NCI-H2107 treated with DMSO at 0.1 percent for 48 hours (cell line): Measurements from ENCODE around the gene TMEM128.
"Not testable (repeated sequence)": the region's sequence is repeated elsewhere in the genome, so short reads cannot be mapped to it uniquely, and the experiment has no call there.

Experiments
- DNase-seq: peaks from one replicate; lab custom pipeline; 2025; ENCODE audit not compliant: unreplicated experiment; lab: John Stamatoyannopoulos, UW

TMEM128 gene

DNA sequence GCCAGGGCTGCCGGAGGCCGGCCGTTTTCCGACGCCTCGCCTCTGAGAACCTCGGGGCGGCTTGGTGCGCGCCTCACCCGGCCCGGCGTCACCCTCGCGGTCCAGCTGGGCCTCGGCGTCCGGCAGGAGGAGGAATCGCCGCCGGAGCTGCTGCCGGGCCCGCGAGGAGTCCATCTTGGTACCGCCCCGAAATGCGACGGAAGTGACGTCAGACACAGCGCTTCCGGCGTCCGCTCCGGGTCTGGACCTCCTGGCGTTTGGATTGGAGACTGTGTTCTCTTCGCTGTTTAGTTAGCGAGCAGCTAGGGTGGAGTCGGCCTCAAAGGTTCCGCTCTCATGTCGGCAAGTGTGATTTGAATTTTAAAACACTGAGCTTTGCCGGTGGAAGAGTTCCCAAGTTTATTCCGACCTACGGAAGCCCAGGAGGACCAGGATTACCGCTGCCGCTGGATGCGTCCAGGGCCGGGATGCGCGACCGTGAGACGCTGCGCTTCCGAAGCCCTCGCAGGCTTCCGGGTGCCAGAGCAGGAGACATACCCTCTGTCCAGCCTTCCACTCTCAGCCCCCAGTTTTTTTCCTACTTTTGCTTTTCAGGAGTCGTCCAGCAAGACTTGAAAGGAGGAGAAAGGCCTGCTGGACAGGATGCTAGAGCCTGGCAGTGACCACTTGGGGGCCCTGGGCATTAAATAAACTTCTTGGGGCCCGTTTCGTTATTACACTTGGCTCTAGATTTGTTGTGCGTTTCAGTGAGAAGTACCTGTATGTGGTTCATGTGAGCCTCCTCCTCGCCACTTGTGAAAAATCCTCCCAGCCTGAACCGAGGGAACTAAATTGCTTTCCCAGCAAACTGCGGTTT, at the start of gene TMEM128:
TMEM128 (minus strand) TSS at position 195 of the 856 bp plus-strand sequence; CDS start at position 174, 21 bp downstream.
- DNase-seq = peak; percentile 56

GRCh38 chr4:4296283-4296846, 48.3 kb upstream of the TMEM128 start:
- DNase-seq = no peak

GRCh38 chr4:4293279-4293678, 45.3 kb upstream of the TMEM128 start:
- no peak for DNase-seq

DNA sequence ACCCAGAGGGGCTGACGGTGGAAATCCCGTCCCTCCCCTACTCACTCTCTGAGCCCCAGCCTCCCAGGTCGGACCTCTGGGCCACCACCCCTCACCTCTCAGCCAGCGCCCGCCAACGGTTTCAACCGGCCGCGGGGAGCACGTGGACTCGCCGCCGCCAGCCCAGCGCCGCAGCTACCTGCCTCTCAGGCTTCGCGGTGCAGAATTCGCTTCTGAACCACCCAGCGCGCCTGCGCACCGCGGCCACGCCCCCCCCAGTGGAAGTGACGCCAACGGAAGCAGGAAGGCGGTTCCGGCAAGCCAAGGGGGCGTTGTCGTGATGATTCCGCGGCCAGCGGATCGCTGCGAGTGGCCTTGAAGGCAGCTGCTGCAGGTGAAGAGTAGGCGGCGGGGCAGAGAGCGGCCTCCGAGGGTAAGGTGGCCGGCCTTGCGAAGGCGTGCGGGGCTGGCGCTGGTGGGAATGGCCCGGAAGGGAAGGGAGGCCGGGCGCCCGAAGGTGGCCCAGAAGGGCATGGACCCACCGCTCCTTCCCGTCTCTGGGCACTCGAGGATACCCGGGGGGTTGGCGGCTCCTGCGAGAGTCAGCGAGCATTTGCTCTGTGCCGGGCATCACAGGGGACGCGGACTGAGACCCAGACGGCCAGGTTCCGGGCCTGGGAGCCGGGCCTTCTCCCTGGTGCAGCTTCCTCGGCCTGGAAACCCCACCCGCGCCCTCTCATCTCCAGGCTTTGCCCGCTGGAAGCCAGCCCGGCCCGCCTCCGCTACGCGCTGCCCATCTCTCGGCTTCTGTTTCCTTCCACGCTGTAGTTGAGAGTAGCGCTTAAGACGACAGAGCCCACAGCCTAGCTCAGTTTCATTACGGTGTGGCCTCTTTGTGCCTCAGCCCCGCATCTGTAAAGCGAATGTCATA, 42.2 kb upstream of the TMEM128 start, which contains the start of the genes LYAR and ZBTB49:
LYAR (minus strand) TSS at position 214 of the 910 bp plus-strand sequence. CDS start 6,412 bp downstream, outside the sequence.
ZBTB49 (plus strand) TSS at position 311 of the 910 bp plus-strand sequence. CDS start 9,695 bp downstream, outside the sequence.
- DNase-seq = peak; percentile 51

GRCh38 chr4:4289597-4289940, 41.5 kb upstream of the TMEM128 start:
- DNase-seq = no peak

DNA sequence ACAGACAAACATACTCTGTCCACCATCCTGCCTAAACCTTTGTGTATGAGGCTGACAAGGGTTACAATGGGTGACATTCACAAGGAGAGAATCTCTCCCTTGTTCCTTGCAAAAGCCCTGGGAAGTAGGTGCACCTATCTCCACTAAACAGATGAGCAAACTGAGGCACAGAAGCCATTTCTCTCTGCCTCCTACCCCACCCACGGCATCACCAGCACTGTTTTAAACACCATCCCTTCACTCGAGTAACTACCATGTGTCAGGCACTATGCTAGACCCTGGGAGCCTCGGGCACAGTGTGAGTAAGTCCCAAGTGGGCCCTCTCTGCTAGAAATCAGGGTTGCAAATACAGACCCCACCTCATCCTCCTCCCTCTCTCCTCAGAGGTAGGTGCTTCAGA, 41.0 kb upstream of the TMEM128 start:
- no peak for DNase-seq

GRCh38 chr4:4288098-4288497, 40.1 kb upstream of the TMEM128 start:
- DNase-seq = no peak

DNA sequence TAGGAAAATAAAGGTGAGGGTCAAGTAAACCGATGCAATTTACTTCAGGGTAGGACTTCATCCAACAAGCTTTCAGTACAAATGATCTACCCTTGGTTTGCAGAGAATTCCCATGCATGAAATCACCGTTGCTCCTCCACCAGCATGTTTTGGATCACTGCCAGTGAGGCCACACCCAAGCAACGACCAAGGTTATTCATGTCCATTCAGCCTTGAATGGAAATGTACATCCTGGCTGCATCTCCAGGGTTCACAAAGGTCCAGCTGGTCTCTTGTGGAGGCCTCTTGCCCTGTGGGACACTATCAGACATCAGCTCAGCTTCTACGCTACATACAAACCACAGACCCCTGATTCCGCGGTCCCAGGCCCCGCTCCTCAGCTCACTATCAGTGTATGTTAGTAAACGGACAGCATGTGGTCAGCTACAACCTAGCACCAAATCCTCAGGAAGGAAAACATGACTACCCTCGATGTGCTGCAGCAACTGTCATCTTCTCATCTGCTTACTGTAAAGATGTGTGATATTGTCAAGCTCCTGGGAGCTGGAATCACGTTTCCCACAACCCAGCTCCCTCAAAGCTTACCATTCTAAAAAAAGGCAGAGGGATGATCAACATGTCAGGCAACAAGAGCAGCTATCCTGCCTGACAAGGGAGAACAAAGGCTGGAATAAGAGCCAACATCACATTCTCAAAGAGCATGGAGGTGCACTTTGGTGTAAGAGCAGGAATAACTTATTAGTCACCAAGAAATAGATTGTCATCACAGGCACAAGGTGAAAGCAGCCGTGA, 37.0 kb upstream of the TMEM128 start:
- no peak for DNase-seq

- no peak for DNase-seq
These were observed 33.8 kb upstream of the TMEM128 start for GRCh38 chr4:4281787-4282186.

DNA sequence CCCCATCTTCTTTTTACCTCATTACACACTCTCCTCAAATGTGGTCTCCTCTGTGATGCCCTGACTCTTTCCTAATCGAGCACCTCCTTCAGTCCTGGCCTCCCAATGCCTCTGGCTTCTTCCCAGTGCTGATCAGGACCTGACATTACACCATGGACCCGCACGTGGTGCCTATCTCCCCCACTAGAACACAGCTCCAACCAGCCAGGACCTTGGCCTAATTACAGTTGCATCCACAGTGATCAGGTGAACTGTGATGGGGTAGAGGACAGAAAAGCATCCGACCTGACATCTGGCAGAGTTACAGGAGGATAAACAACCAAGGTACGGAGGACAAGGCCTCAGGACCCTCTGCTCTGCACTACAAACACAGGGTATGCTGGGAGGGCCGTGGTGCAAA, 29.5 kb upstream of the TMEM128 start:
- no peak for DNase-seq

DNA sequence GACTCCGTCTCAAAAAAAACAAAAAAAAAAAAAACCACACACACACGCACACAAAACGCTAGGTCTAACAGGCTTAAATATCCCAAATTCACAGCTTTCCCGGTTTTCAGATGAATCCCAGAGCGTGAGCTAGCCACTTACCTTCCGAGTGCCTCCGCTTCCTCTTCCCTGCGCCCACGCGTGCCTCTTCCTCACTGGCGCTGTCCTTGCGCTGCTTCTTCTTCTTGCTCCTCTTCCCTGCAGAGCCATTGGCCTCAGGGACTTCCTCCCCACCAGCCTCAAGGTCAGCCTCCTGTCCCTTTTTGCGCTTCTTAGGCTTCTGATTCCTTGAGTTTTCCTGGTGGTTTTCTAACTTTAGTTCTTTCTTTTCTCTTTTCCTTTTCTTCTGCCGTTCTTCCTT, 26.2 kb upstream of the TMEM128 start:
- no peak for DNase-seq

- DNase-seq = no peak
These were observed 23.9 kb upstream of the TMEM128 start for GRCh38 chr4:4271912-4272311.

DNA sequence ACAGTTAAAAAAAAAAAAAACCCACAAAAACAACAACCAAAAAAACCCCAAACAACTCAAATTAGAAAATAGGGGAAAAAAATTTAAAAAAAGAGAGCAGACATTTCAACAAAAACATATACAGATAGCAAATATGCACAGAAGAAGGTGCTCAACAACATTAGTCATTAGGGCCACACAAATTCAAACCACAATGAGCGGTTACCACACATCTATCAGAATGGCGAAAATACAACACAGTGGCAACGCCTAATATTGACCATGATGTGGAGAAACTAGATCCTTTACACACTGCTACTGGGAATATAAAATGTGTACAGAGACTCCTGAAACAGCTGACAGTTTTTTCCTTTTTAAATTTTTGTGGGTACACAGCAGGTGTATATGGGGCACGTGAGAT, 22.5 kb upstream of the TMEM128 start:
- no peak for DNase-seq

GRCh38 chr4:4269856-4270255, 21.8 kb upstream of the TMEM128 start:
- DNase-seq = no peak

- no peak for DNase-seq
These were observed 21.3 kb upstream of the TMEM128 start for GRCh38 chr4:4269331-4269731.

- DNase-seq = no peak
These were observed 20.8 kb upstream of the TMEM128 start for GRCh38 chr4:4268776-4269175.

GRCh38 chr4:4267981-4268380, 20.0 kb upstream of the TMEM128 start:
- no peak for DNase-seq

GRCh38 chr4:4260185-4260751, 12.2 kb upstream of the TMEM128 start:
- DNase-seq = peak; percentile 24

GRCh38 chr4:4259484-4260100, 11.6 kb upstream of the TMEM128 start:
- no peak for DNase-seq

- DNase-seq = not testable (repeated sequence)
These were observed 9.7 kb upstream of the TMEM128 start for GRCh38 chr4:4257705-4258104.
